Measurements from ENCODE around the gene ACRBP. TPM values are rescaled to one million over a fixed set of nuclear protein-coding genes. Genes with fewer than 3 reads are reported as not detected.
A peak's percentile ranks its signal among the peaks of the same experiment; 100 is the strongest.

ACRBP gene
- total and polyA plus RNA-seq, 4 donors, result 0.39 to 1.5 (median 0.65) TPM

- 79% methylated on average over 6 of the region's 6 CpGs for WGBS
- H3K4me3 ChIP-seq (ENCODE audit: low read depth in 1 of 3, low read length in 3 of 3), result no peak overlapping the region
Measured at GRCh38 chr12:6643569-6644256, 3.5 kb downstream of the ACRBP start.

More at GRCh38 chr12:6643569-6644256, 3.5 kb downstream of the ACRBP start:
- Histone ChIP-seq H3K27ac (ENCODE audit: low read depth in 1 of 2, low read length in 2 of 2) (peak overlapping the region; percentile 38 to 58), H3K27me3 (ENCODE audit: control insufficient read depth in 4 of 4, insufficient read depth in 4 of 4, low read length in 3 of 4) (no peaks in the 10 kb centered on the region), H3K4me1 (ENCODE audit: control insufficient read depth in 4 of 4, insufficient read depth in 4 of 4, low read length in 3 of 4) (peaks cover 0 to 4% (median 0%) of the 10 kb centered on the region in 4 donors), H3K36me3 (ENCODE audit: control insufficient read depth in 4 of 4, insufficient read depth in 3 of 4, low read depth in 1 of 4, low read length in 3 of 4) (peaks cover 0 to 9% (median 0%) of the 10 kb centered on the region in 4 donors), H3K9me3 (ENCODE audit: control insufficient read depth in 4 of 4, low read length in 3 of 4) (peaks cover 6 to 22% (median 9%) of the 10 kb centered on the region in 4 donors), H3K9ac (ENCODE audit: low read depth in 1 of 2, low read length in 2 of 2) (no peak overlapping the region)
- no peak for TF ChIP-seq HNF4G (IDR thresholded peaks at IDR 0.05)
- TF ChIP-seq REST (IDR thresholded peaks at IDR 0.05), result no peak
- TF ChIP-seq RXRA (IDR thresholded peaks at IDR 0.05), result no peak
- TF ChIP-seq FOXA1 (IDR thresholded peaks at IDR 0.05), result no peak
- TF ChIP-seq JUND (IDR thresholded peaks at IDR 0.05), result no peak
- no peak for TF ChIP-seq YY1 (IDR thresholded peaks at IDR 0.05)
- TF ChIP-seq CTCF (IDR thresholded peaks at IDR 0.05; ENCODE audit: low read depth, low read length, missing input control), result no peak
- TF ChIP-seq RAD21 (IDR thresholded peaks at IDR 0.05), result no peak
- no peak for TF ChIP-seq FOXA2 (IDR thresholded peaks at IDR 0.05)
- no peak for TF ChIP-seq SP1 (IDR thresholded peaks at IDR 0.05)
- TF ChIP-seq TAF1 (conservative IDR thresholded peaks at IDR 0.05), result no peak
- no peak for TF ChIP-seq ATF3 (IDR thresholded peaks at IDR 0.05)
- no peak for TF ChIP-seq HNF4A (conservative IDR thresholded peaks at IDR 0.05)
- TF ChIP-seq EGR1 (IDR thresholded peaks at IDR 0.05; ENCODE audit: low read depth in 2 of 2), result no peak
- TF ChIP-seq GABPA (IDR thresholded peaks at IDR 0.05 in 1 of 2, conservative IDR thresholded peaks at IDR 0.05 in 1 of 2), result no peak
- no peak for TF ChIP-seq MAX (IDR thresholded peaks at IDR 0.05)
- no peak for DNase-seq (ENCODE audit: low spot score)
